Left colon (tissue), 2 donors: Measurements from ENCODE around the gene TUBD1. TPM values are rescaled to one million over a fixed set of nuclear protein-coding genes. Genes with fewer than 3 reads are reported as not detected.
"Not testable (repeated sequence)": the region's sequence is repeated elsewhere in the genome, so short reads cannot be mapped to it uniquely, and the experiment has no call there.

Source experiments
- ATAC-seq: fragments of 200-7000 bp; cut with Tn5 transposase; one replicate; pipeline ENCODE4 v1.9.1; 2020; ENCODE audit warnings: mild to moderate bottlenecking, moderate library complexity
- DNase-seq, 2 donors: peaks; one replicate each; pipeline ENCODE4 v3.0.0-alpha.2; 2020
- intact Hi-C, 2 donors: fragments of 100-400 bp; cut with DNase I in 1 of 2; cut with micrococcal nuclease in 1 of 2; formaldehyde crosslinking; loops; one replicate each; pipeline versions ENCODE4 v1.11.2 to v1.14.0; 2022; cut with DNase I, micrococcal nuclease
- total RNA-seq, 2 donors: library from RNA; stranded (reverse); fragmentation: NEBNext Ultra II Directional; extraction: Animal tissue kit (Norgen Biotek cat#: 25700); gene quantifications; one replicate each; pipeline ENCODE4 v1.2.1, GENCODE V29; 2021
- donor health status: DM: no; HTN: no; CAD: no.
- donor health status: DM: yes; HTN: yes; CAD: no.

TUBD1 gene
- total RNA-seq, 2 donors from 2014 or later: 6.0 to 6.1 TPM

DNA sequence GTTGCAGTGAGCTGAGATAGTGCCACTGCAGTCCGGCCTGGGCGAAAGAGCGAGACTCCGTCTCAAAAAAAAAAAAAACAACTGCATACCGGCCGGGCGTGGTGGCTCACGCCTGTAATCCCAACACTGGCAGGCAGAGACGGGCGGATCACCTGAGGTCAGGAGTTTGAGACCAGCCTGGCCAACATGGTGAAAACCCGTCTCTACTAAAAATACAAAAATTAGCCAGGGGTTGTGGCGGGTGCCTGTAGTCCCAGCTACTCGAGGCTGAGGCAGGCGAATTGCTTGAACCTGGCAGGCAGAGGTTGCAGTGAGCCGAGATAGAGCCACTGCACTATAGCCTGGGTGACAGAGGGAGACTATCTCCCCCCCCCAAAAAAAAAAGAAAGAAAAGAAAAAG, 42.4 kb downstream of the TUBD1 start:
- intact Hi-C loops, ATAC-seq: not testable (repeated sequence)
- DNase-seq: peak in 1 of 2 donors; percentile 44

DNA sequence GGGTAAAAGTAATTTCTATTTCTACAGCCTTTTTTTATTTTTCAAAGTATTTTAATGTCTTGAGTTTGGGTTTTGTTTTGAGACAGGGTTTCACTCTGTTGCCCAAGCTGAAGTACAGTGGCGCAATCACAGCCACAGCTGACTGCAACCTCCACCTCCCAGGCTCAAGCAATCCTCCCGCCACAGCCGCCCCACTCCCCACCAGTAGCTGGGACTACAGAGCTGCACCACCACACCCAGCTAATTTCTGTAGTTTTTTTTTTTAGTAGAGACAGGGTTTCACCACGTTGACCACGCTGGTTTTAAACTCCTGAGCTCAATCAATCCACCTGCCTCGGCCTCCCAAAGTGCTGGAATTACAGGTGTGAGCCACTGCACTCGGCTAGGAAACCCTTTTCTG, 44.0 kb downstream of the TUBD1 start:
- ATAC-seq (peak; percentile 30), DNase-seq (peak; percentile 78 to 84)
- intact Hi-C loops: no loop called here

DNA sequence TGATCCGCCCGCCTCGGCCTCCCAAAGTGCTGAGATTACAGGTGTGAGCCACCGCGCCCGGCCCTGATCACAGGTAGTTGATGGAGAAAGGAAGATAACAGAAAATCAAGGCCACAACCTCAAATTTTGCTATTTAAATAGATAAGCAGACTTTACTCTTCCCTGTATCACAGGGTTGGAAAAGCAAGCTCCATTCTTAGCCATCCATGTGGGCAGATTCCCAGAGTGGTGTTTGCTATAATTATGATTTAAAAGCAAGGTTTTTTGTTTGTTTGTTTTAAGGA, 44.4 kb downstream of the TUBD1 start:
- intact Hi-C loops: no loop called here
- DNase-seq: no peak

DNA sequence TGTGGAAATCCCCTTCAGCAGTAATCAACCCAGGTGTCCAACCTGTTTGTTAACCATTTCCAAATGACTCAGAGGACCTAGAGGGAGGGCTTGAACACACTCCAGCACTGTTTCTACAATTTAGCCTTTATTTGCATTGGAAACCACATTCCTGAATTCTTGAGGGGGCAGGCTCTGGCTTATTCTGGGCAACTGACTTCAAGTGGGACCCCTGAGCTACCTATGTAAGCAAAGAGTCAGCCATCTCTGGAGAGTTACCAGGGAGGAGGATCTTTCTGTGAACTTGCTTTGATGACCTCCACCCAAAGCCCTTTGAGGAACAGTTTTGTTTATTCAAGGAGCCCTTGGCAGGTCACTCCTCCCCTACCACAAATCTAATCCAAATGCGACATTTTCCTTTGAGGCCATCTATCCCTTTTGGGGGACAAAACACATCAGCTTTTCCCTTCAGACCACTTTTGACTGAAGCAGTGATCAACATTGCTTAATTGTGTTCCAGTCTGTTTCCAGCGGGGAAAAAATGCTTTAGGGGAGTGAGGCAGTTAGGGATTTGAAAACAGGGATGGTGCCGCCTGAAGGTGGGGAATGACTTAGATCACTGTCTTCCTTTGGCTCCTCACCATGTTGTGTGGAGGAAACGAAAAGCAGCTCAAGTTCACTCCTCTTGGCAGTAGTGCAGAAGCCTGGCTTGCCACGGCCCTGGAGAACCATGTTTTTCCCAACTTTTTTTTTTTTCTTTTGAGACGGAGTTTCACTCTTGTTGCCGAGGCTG, 46.2 kb downstream of the TUBD1 start:
- intact Hi-C loops: no loop called here
- peak; percentile 32 to 55 for DNase-seq
- ATAC-seq: peak; percentile 37

More for the DNA sequence above, 44.4 kb downstream of the TUBD1 start:
- no peak for ATAC-seq

DNA sequence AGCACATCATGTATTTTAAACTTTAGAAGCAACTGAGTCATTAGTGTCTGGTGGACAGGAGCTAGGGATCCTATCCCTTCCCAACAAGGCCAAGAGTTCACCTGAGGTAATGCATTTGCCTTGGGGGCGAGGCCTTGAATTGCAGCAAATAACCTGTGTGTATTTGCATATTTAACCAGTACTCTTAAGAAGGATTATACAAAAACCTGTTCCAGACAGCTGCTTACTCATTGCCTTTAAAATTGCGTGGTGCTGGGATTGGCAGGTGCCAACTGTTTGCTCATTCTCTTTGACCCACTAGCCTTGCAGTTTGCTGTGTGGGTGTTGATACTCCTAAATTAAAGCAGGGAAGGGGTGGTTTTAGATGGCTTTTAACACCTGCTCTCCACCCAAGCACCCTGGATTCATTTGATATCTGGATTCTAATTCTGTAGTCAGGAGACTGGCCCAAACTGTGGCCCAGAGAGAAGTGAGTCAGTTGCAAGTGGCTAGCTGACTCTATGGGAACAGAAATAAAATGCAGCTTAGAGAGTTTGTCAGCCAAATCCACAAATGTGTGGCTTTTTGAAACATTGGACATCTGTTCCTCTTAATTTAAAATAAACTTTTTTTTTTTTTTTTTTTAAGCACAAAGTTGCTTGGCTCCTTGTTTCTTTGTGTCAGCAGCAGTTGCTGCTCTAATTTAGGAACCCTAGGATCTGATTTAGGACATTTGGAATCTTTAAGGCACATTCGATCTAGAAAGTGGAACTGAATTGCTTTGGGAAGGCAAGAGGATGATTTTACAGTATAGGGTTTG, 46.9 kb downstream of the TUBD1 start:
- DNase-seq: peak; percentile 66 to 89
- peak; percentile 49 for ATAC-seq
- intact Hi-C loops: no loop called here

DNA sequence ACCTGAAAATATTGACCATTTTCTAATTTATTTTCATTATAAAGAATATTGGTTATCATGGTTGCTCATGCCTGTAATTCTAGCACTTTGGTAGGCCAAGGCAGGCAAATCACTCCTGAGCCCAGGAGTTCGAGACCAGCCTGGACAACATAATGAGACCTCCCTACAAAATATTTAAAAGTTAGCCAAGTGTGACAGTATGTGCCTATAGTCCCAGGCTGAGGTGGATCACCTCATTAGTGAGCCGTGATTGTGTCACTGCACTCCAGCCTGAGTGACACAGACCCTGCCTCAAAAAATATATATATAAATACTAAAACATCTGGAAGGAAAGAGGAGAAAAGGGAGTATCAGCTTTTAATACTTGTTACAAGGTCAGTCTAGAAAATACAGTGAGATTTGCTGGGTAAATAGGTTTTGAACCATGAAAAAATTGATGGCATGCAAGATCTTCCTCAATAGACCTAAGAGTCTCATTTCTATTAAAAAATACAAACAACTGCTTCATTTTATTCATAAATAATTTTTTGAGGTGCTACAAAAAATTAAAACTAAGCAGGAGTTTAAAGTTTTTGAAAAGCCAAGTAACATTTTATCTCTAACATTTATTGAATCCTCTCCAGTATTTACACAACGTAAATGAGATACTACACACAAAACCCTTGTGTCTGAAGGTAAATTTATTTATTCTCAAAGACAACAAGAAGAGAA, 47.7 kb downstream of the TUBD1 start:
- intact Hi-C loops: no loop called here
- ATAC-seq (no peak), DNase-seq (no peak)

DNA sequence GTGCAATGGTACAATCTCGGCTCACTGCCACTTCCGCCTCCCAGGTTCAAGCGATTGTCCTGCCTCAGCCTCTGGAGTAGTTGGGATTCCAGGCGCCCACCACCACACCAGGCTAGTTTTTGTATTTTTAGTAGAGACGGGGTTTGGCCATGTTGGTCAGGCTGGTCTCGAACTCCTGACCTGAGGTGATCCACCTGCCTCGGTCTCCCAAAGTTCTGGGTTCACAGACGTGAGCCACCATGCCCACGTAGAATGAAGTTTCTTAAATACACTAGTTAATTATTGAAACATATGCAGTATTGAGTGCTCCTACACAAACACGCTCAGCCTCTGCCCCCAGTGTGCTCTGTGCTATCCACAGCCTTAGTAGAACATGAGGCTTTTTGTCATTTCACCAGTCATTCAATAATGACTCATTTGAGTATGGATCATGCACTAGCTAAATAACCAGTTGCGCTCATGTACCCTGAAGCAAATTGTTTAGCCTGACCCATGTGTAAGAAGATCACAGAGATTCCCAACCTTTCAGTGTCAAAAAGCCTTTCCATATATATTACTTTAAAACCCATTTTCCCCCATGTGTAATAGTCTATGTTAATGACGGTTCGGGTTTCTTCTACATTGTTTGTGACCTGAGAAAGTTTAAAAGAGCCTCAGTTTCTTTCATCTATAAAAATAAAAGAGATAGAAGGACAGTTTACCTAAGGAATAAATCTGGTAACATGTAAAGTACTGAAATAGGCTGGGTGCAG, 49.7 kb downstream of the TUBD1 start:
- intact Hi-C loops: no loop called here
- peak; percentile 7 for ATAC-seq
- peak; percentile 68 for DNase-seq

DNA sequence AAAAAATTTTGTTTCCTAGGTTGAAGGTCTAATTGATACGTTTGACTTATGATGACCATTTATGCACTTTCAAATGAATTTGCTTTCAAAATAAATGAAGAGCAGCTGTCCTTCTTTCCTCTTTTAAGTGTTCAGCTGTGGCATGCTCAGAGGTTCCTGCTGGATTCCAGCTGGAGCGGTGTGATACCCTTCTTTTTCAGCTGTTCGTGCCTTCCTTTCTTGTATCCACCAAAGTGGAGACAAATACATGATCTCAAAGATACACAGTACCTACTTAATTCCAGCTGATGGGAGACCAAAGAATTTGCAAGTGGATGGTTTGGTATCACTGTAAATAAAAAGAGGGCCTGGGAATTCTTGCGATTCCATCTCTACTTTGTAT, 50.9 kb downstream of the TUBD1 start:
- DNase-seq, ATAC-seq, intact Hi-C loops: not testable (repeated sequence)

DNA sequence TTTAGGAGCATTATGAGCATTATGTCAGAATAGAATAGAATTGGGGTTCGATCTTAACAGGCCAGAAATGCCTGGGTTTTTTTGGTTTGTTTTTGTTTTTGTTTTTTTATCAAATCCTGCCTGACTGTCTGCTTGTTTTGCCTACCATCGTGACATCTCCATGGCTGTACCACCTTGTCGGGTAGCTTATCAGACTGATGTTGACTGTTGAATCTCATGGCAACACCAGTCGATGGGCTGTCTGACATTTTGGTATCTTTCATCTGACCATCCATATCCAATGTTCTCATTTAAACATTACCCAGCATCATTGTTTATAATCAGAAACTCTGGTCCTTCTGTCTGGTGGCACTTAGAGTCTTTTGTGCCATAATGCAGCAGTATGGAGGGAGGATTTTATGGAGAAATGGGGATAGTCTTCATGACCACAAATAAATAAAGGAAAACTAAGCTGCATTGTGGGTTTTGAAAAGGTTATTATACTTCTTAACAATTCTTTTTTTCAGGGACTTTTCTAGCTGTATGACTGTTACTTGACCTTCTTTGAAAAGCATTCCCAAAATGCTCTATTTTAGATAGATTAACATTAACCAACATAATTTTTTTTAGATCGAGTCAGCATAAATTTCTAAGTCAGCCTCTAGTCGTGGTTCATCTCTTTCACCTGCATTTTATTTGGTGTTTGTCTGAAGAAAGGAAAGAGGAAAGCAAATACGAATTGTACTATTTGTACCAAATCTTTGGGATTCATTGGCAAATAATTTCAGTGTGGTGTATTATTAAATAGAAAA, 51.5 kb downstream of the TUBD1 start:
- intact Hi-C loops, DNase-seq, ATAC-seq: not testable (repeated sequence)

DNA sequence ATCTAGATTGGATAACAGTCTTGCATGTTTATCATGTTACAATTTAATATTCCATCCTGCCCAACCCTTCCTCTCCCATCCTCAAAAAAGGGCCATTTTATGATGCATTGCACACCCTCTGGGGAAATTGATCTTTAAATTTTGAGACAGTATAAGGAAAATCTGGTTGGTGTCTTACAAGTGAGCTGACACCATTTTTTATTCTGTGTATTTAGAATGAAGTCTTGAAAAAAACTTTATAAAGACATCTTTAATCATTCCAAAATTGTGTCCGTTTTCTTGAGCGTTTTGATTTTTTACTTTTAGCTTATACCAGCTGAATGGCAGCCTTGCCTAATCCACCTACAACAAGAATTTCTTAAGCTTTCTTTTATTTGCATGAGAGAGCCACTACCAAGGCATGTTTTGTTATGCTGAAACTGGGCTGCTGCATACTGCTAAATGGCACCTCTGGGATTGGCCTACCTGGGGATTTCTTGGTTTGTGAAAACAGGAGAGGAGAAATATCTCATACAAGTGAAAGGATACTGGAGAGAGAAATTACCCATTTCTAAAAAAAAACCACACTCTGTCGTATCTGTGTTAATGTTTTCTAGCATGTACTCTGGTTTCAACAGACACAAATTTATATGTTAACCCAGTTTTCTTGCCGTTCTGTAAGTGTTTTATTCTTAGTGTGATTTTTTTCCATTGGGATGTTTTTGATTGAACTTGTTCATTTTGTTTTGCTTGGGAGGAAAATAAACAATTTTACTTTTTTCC, 52.2 kb downstream of the TUBD1 start:
- intact Hi-C loops: no loop called here
- DNase-seq (no peak), ATAC-seq (no peak)

DNA sequence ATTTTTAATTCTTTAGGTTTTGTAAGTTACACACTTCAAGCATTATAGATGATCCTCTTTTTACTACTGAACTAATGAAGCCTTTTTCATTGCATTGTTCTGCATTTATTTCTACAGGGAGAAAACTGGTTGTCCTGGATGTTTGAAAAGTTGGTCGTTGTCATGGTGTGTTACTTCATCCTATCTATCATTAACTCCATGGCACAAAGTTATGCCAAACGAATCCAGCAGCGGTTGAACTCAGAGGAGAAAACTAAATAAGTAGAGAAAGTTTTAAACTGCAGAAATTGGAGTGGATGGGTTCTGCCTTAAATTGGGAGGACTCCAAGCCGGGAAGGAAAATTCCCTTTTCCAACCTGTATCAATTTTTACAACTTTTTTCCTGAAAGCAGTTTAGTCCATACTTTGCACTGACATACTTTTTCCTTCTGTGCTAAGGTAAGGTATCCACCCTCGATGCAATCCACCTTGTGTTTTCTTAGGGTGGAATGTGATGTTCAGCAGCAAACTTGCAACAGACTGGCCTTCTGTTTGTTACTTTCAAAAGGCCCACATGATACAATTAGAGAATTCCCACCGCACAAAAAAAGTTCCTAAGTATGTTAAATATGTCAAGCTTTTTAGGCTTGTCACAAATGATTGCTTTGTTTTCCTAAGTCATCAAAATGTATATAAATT, 53.0 kb downstream of the TUBD1 start:
- ATAC-seq: no peak
- intact Hi-C loops: no loop called here
- no peak for DNase-seq

DNA sequence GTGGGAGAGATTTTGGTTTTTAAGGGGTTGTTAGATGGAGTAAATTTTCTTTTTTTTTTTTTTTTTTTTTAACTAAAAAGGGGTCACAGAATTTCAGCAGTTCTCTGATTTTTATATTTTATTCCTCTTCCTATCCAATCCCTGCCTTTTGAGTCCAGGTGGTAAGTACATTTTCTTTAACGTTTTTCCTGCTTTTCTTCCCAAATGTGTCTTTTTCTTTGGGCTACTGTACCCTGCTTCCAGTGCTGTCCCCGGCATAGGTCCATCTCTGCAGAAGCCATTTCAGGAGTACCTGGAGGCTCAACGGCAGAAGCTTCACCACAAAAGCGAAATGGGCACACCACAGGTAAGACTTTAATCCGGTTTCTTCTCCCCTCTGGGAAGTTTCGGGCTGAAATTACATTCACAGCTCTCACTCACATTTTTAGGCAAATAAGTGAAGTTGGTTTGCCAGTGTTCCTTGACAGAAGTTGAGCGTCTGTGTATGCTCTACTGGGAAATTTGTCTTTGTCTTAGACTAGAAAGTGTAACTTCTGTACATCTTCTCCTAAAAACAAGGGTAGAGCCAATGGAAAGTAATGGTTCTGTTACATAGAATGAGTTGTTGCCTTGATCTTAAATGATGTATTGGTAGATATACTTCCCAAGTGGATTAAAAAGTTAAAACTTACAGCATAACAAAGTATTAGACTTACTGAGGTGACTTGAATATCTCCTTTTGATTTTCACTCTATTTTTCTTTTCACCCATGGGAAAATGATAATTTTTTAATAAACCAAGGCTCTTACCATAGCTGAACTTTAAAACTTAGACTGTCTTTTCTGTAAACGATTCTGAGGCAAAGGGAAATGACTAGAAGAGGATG, 54.5 kb downstream of the TUBD1 start:
- intact Hi-C loops: no loop called here
- ATAC-seq: peak; percentile 5
- DNase-seq: no peak

DNA sequence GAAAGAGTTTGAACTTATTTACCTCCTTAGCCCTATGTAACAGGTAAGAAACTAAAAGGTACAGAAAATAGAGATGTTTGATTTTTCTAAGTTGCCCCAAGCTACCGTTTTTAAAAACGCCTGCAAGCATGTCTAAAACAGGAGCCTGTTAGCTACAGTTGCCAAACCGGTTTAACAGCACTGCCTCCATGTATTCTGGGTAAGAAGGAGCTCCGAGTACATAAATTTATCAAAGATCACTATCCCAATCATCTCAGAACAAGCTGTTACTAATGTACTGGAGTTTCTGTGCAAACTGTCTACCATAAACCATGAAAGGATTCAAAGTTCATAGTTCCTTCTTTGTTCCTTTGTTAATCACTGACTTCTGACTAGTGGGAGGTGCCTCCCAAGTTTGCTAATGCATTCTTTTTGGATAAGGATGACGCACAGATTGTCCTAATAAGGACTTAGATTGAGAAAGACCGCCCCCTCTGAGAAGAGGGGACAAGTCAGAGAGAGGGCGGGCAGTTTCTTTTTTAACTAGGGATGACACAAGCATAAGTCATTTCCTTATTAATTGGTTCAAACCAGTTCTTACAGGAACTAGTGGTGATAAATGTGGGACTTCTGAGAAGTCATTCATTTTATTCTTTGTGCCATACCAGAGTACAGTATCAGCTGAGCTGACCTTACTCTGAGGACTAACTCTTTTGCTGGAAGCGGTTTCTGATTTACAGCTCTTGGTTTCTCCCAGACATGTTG, 55.3 kb downstream of the TUBD1 start:
- DNase-seq (peak; percentile 80 to 86), ATAC-seq (peak; percentile 73)
- intact Hi-C loops: no loop called here

DNA sequence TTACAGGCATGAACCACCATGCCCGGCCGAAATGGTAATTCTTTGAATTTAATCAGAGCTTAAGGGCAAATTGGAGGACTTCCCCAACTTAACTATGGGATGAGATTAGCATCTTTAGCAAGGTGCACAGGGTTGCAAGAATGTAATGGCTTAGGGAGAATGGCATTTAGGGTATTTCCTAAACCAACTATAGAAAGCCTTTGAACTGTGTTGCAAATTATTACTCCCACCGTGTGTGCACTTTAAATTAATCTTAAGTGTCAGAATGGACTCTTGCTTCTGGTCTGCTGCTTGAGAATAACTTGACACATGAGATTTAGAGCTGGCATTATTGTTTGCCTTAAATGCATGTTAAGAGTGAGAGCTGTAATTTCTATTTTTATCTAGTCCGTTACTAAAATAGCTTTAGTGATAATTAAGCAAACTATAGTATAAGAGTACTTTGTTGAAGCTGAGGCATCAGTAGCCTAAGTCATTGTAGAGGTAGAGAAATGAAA, 59.8 kb downstream of the TUBD1 start:
- ATAC-seq (no peak), DNase-seq (no peak)
- intact Hi-C loops: no loop called here

DNA sequence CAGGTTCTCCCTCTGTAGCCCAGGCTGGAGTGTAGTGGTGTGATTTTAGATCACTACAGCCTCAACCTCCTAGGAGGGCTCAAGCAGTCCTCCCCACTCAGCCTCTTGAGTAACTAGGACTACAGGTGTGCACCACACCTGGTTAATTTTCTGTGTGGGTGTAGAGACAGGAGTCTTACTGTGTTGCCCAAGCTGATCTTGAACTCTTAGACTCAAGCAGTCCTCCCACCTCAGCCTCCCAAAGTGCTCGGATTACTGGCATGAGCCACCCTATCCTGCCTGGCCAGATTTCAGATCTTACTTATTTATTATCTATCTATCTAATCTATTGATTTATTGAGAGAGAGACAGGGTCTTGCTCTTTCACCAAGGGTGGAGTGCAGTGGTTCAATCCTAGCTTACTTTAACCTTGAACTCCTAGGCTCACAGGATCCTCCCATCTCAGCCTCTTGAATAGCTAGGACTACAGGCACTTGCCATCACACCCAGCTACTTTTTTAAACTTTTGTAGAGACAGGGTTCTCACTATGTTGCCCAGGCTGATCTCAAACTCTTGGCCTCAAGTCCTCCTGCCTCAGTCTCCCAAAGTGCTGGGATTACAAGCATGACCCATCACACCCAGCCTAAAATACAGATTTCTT, 61.8 kb downstream of the TUBD1 start:
- ATAC-seq (no peak), DNase-seq (no peak)
- intact Hi-C loops: no loop called here
